Upper lobe of right lung (tissue), 1 donor: ENCODE results near the gene TMTC4. TPM values are rescaled to one million over a fixed set of nuclear protein-coding genes. Genes with fewer than 3 reads are reported as not detected.

Experiments
- ATAC-seq: fragments of 200-7000 bp; cut with Tn5 transposase; one replicate; pipeline ENCODE4 v1.9.1; 2020; ENCODE audit warnings: mild to moderate bottlenecking, moderate library complexity
- DNase-seq: peaks from one replicate; pipeline ENCODE4 v3.0.0-alpha.2; 2020
- H3K27ac ChIP-seq: fragments of 200-600 bp; one replicate; pipeline ENCODE4 v1.8.0; 2022
- H3K27me3 ChIP-seq: fragments of 200-600 bp; one replicate; pipeline ENCODE4 v1.8.0; 2022; ENCODE audit warnings: mild to moderate bottlenecking
- H3K36me3 ChIP-seq: fragments of 200-600 bp; one replicate; pipeline ENCODE4 v1.8.0; 2022
- H3K4me1 ChIP-seq: fragments of 200-600 bp; one replicate; pipeline ENCODE4 v1.8.0; 2022
- H3K4me3 ChIP-seq: fragments of 200-600 bp; one replicate; pipeline ENCODE4 v1.8.0; 2022; ENCODE audit warnings: mild to moderate bottlenecking
- H3K9me3 ChIP-seq: fragments of 200-600 bp; one replicate; pipeline ENCODE4 v1.8.0; 2022
- intact Hi-C: fragments of 100-400 bp; cut with DNase I; formaldehyde crosslinking; loops from one replicate; pipeline ENCODE4 v1.11.0; 2022
- total RNA-seq: library from RNA; stranded (reverse); fragmentation: NEBNext Ultra II Directional; extraction: Animal tissue kit (Norgen Biotek cat#: 25700); gene quantifications from one replicate; pipeline ENCODE4 v1.2.1, GENCODE V29; 2021
- TF ChIP-seq, protein P1 (sequence below): fragments of 200-600 bp; IDR thresholded peaks from one replicate; pipeline ENCODE4 v1.8.0; 2022; ENCODE audit warnings: antibody characterized with exemption
- donor health status: DM: no; HTN: yes; CAD: no; lungs with severe emphysema.

The TMTC4 gene
- total RNA-seq, 1 donor from 2014 or later, result 17.5 TPM

GRCh38 chr13:100589178-100589725 lies 85.3 kb downstream of the TMTC4 start:
- no peak for ATAC-seq
- peak overlapping the region; percentile 69 for H3K4me3 ChIP-seq
- intact Hi-C loops, result no loop called here

DNA sequence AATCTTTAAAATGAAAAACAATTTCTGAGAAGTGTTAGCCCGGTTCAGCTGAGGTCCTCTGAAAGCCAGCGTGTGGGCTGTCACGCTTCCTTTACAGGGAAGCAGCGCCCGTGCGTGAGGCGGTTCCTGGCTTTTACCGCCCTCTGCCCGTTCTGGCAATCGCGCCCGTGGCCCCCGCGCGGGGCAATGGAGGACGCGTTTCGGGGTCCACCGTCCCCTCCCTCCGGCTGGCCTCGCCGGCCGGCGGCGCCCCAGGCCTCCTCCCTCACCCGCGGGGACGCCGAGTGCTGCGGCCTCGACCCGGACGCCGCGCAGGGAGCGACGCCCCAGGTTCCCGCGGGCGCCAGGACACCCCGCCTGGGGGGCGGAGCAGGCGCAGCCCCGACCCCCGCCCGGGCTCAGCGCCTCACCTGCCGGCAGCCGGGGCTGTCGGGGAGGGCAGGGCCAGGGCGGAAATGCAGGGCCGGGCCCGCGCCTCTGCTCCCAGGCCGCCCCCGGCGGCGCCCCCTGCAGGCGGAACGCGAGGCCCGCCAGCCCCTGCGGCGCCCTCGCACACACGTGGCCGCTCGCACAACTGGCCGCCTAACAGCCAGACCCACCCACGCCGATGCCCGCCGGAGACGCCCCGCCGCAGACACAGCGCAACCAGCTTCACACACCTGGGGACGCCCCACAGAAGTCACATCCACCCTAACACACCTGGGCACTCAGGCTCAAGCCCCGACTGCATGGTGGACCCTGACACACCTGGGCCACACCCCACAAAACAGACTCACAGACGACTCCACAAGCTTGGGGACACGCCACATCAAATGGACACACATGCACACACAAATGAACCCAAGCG lies 86.0 kb downstream of the TMTC4 start, which contains the start of gene GGACT:
Gene GGACT (minus strand): TSS at position 459 of the 847 bp plus-strand sequence. CDS start 56,198 bp downstream, outside the sequence.
- peaks cover 6% of the 10 kb centered on the region for H3K4me1 ChIP-seq
- DNase-seq (peak; percentile 93), ATAC-seq (peak; percentile 99)
- no peaks in the 10 kb centered on the region for H3K36me3 ChIP-seq
- H3K27me3 ChIP-seq, result no peaks in the 10 kb centered on the region
- H3K4me3 ChIP-seq, result peak within 1 kb of the TSS; percentile 69
- no peaks in the 10 kb centered on the region for H3K9me3 ChIP-seq
- H3K27ac ChIP-seq, result peak within 1 kb of the TSS; percentile 80
- TF ChIP-seq, protein P1, sequence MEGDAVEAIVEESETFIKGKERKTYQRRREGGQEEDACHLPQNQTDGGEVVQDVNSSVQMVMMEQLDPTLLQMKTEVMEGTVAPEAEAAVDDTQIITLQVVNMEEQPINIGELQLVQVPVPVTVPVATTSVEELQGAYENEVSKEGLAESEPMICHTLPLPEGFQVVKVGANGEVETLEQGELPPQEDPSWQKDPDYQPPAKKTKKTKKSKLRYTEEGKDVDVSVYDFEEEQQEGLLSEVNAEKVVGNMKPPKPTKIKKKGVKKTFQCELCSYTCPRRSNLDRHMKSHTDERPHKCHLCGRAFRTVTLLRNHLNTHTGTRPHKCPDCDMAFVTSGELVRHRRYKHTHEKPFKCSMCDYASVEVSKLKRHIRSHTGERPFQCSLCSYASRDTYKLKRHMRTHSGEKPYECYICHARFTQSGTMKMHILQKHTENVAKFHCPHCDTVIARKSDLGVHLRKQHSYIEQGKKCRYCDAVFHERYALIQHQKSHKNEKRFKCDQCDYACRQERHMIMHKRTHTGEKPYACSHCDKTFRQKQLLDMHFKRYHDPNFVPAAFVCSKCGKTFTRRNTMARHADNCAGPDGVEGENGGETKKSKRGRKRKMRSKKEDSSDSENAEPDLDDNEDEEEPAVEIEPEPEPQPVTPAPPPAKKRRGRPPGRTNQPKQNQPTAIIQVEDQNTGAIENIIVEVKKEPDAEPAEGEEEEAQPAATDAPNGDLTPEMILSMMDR, result peak; percentile 75
- intact Hi-C loops, result no loop called here

More at GRCh38 chr13:100589178-100589725, 85.3 kb downstream of the TMTC4 start:
- Histone ChIP-seq H3K27me3 (no peaks in the 10 kb centered on the region), H3K36me3 (no peaks in the 10 kb centered on the region), H3K4me1 (peaks cover 6% of the 10 kb centered on the region), H3K27ac (no peak overlapping the region), H3K9me3 (no peaks in the 10 kb centered on the region)
- DNase-seq, result no peak
- TF ChIP-seq, protein P1, result no peak

GRCh38 chr13:100584896-100585295 lies 89.7 kb downstream of the TMTC4 start:
- H3K27me3 ChIP-seq, result no peaks in the 10 kb centered on the region
- intact Hi-C loops, result no loop called here
- ATAC-seq, result no peak
- no peak overlapping the region for H3K27ac ChIP-seq
- H3K36me3 ChIP-seq, result no peaks in the 10 kb centered on the region
- no peak overlapping the region for H3K4me3 ChIP-seq
- TF ChIP-seq, protein P1, result no peak
- H3K9me3 ChIP-seq, result no peaks in the 10 kb centered on the region
- H3K4me1 ChIP-seq, result peaks cover 6% of the 10 kb centered on the region
- DNase-seq, result no peak

DNA sequence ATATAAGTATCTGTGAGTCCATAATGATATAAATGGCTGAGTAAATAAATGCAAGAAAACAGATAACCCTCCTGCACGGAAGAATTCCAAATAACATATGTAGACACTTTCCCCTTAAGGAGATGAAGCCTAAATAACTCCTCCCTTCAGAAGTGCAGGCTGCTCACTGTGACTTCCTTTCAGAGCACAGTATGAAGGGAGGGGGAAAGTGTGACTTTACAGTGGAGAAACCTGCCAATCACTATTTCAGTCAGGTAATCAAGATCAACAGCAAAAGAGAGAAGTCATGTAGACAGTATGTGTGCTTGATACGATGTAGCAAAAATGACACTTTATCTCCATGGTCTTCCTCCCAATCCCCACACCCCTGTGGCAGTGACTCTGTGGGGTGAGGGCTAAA lies 93.1 kb downstream of the TMTC4 start:
- Histone ChIP-seq H3K4me1 (no peaks in the 10 kb centered on the region), H3K27ac (no peak overlapping the region), H3K4me3 (no peak overlapping the region), H3K27me3 (no peaks in the 10 kb centered on the region), H3K9me3 (no peaks in the 10 kb centered on the region), H3K36me3 (no peaks in the 10 kb centered on the region)
- TF ChIP-seq, protein P1, result no peak
- DNase-seq (no peak), ATAC-seq (no peak)
- intact Hi-C loops, result no loop called here

- Histone ChIP-seq H3K9me3 (no peaks in the 10 kb centered on the region), H3K27ac (no peak overlapping the region), H3K4me3 (no peak overlapping the region), H3K36me3 (no peaks in the 10 kb centered on the region), H3K27me3 (no peaks in the 10 kb centered on the region), H3K4me1 (no peaks in the 10 kb centered on the region)
- TF ChIP-seq, protein P1, result no peak
- ATAC-seq (no peak), DNase-seq (no peak)
- intact Hi-C loops, result no loop called here
These were observed 93.6 kb downstream of the TMTC4 start for GRCh38 chr13:100581030-100581429.
